Stomach (tissue), 4 donors: ENCODE measurements around the gene MIA3.

ENCODE experiments used
- EP300 ChIP-seq: sonication (generic); formaldehyde crosslinking; IDR thresholded peaks from one replicate; pipeline ENCODE4 v1.6.1; 2017; ENCODE audit warnings: antibody characterized with exemption
- POLR2A ChIP-seq, 4 donors: fragments of 450-650 bp; IDR thresholded peaks; one replicate each; pipeline ENCODE4 v1.6.1; 2016; ENCODE audit warnings: antibody characterized with exemption in 4 of 4, control low read depth in 2 of 4, mild to moderate bottlenecking in 1 of 4, moderate library complexity in 1 of 4
- TF ChIP-seq, protein P1 (sequence below), 7 experiments: fragments of 450-650 bp in 4 of 7; fragments of 200-600 bp in 3 of 7; sonication (generic) in 3 of 7; IDR thresholded peaks; one replicate each; pipeline ENCODE4 v1.5.1; 2016 to 2019; ENCODE audit warnings: antibody characterized with exemption in 7 of 7, control low read depth in 2 of 7, mild to moderate bottlenecking in 1 of 7

DNA sequence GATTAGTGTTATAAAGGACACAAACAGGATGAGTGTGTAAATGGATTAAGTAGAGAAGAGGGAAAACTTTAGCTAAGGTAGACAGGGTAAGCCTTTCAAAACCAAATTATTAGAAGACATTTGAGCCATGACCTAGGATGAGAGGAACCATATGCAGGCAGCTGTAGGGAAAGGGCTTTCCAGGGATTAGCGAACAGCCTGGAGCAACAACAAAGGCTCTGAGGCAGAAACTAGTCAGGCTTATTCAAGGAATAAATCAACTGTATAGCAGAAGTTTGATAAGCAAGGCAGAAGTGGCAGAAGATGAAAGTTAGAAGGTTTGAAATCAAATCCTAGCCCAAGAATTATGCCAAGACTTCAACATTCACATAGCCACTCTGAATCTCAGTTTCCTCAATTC is 73.1 kb downstream of the MIA3 start:
- TF ChIP-seq, protein P1, sequence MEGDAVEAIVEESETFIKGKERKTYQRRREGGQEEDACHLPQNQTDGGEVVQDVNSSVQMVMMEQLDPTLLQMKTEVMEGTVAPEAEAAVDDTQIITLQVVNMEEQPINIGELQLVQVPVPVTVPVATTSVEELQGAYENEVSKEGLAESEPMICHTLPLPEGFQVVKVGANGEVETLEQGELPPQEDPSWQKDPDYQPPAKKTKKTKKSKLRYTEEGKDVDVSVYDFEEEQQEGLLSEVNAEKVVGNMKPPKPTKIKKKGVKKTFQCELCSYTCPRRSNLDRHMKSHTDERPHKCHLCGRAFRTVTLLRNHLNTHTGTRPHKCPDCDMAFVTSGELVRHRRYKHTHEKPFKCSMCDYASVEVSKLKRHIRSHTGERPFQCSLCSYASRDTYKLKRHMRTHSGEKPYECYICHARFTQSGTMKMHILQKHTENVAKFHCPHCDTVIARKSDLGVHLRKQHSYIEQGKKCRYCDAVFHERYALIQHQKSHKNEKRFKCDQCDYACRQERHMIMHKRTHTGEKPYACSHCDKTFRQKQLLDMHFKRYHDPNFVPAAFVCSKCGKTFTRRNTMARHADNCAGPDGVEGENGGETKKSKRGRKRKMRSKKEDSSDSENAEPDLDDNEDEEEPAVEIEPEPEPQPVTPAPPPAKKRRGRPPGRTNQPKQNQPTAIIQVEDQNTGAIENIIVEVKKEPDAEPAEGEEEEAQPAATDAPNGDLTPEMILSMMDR (IDR thresholded peaks at IDR 0.05), result no peak
- TF ChIP-seq POLR2A (IDR thresholded peaks at IDR 0.05) (no peak), EP300 (no peak)
